HCT116 (cell line): ENCODE data around the gene DGCR6. TPM values are rescaled to one million over a fixed set of nuclear protein-coding genes. Genes with fewer than 3 reads are reported as not detected.
"Not testable (repeated sequence)": the region's sequence is repeated elsewhere in the genome, so short reads cannot be mapped to it uniquely, and the experiment has no call there.

Experiments used
- ATAC-seq: fragments of 200-7000 bp; cut with Tn5 transposase; 2 replicates; pipeline ENCODE4 v1.9.1; 2020; ENCODE audit warnings: mild to moderate bottlenecking, moderate library complexity
- BruUV-seq: library from RNA; stranded (reverse); fragments of 400-500 nt; replicated peaks from 2 replicates; lab custom pipeline; 2021; lab: Mats Ljungman, UMichigan
- CTCF ChIA-PET: fragments of 300-600 bp; sonication (Branson Sonifier 250); formaldehyde crosslinking; loops from one replicate; lab custom pipeline; 2021; ENCODE audit warnings: antibody characterized with exemption; lab: Charles Lee
- POLR2A ChIA-PET: fragments of 300-600, 350-600 bp; sonication (Branson Sonifier 250); formaldehyde crosslinking; loops from one replicate; lab custom pipeline; 2021; ENCODE audit warnings: antibody characterized with exemption; lab: Charles Lee
- RAD21 ChIA-PET, 2 experiments: fragments of 300-600 bp; sonication (Branson Sonifier 250); formaldehyde crosslinking; loops; one replicate each; lab custom pipeline; 2023; ENCODE audit warnings: low total read pairs in 2 of 2; ENCODE audit not compliant: uncharacterized antibody in 2 of 2, unreplicated experiment in 2 of 2, low non-redundant PET in 1 of 2; lab: Charles Lee
- DNase-seq: peaks from one replicate; pipeline ENCODE4 v3.0.0-alpha.2; 2010; ENCODE audit warnings: low read depth, low spot score
- H2AFZ ChIP-seq: fragments of 200-600 bp; shearing (Covaris generic), sonication (generic); 2 replicates; pipeline ENCODE4 v1.6.1; 2017; ENCODE audit warnings: low read depth, mixed run types, mixed read lengths, antibody characterized with exemption, low read length; ENCODE audit not compliant: poor library complexity, severe bottlenecking
- H3K27ac ChIP-seq: 2 replicates; pipeline ENCODE4 v1.5.1; 2012; ENCODE audit warnings: low read depth, low read length
- H3K27me3 ChIP-seq: fragments of 200-600 bp; sonication (generic); 2 replicates; pipeline ENCODE4 v1.6.1; 2016; ENCODE audit warnings: mixed run types, low read length, mixed read lengths; ENCODE audit not compliant: insufficient read depth
- H3K36me3 ChIP-seq, 2 experiments: fragments of 200-500 bp in 1 of 2; fragments of 200-600 bp in 1 of 2; sonication (Bioruptor generic) in 1 of 2; sonication (generic) in 1 of 2; 2 replicates each; pipeline versions ENCODE4 v1.5.1 to v1.6.1; 2014 to 2016; ENCODE audit warnings: low read length in 2 of 2, inconsistent platforms in 1 of 2, mixed read lengths in 1 of 2, mixed run types in 1 of 2; ENCODE audit not compliant: insufficient read depth in 2 of 2, control insufficient read depth in 1 of 2
- H3K4me1 ChIP-seq, 2 experiments: fragments of 200-600 bp in 1 of 2; sonication (generic) in 1 of 2; 2 replicates each; pipeline versions ENCODE4 v1.5.1 to v1.6.1; 2012 to 2017; ENCODE audit warnings: low read length in 2 of 2, inconsistent platforms in 1 of 2, mild to moderate bottlenecking in 1 of 2, mixed read lengths in 1 of 2, mixed run types in 1 of 2, moderate library complexity in 1 of 2; ENCODE audit not compliant: insufficient read depth in 2 of 2, control insufficient read depth in 1 of 2
- H3K4me2 ChIP-seq: fragments of 200-600 bp; sonication (generic); 2 replicates; pipeline ENCODE4 v1.6.1; 2017; ENCODE audit warnings: mixed run types, low read length, mixed read lengths
- H3K4me3 ChIP-seq, 2 experiments: fragments of 200-600 bp in 1 of 2; sonication (generic) in 1 of 2; replicated peaks in 1 of 2; 2 replicates each; pipeline ENCODE4 v1.5.1; 2011 to 2016; ENCODE audit warnings: low read length in 2 of 2, control low read depth in 1 of 2, low read depth in 1 of 2, mild to moderate bottlenecking in 1 of 2, mixed read lengths in 1 of 2, mixed run types in 1 of 2
- H3K79me2 ChIP-seq: fragments of 200-600 bp; sonication (generic); 2 replicates; pipeline ENCODE4 v1.6.1; 2017; ENCODE audit warnings: mild to moderate bottlenecking, mixed run types, low read length, moderate library complexity, mixed read lengths; ENCODE audit not compliant: insufficient read depth
- H3K9ac ChIP-seq: fragments of 200-600 bp; sonication (generic); 2 replicates; pipeline ENCODE4 v1.6.1; 2016; ENCODE audit warnings: low read length, mixed read lengths
- H3K9me2 ChIP-seq: fragments of 200-600 bp; sonication (generic), shearing (Covaris generic); 2 replicates; pipeline ENCODE4 v1.6.1; 2017; ENCODE audit warnings: mixed run types, mild to moderate bottlenecking, moderate library complexity; ENCODE audit not compliant: insufficient read depth
- H3K9me3 ChIP-seq, 2 experiments: fragments of 200-500 bp in 1 of 2; fragments of 200-600 bp in 1 of 2; sonication (Bioruptor generic) in 1 of 2; sonication (generic) in 1 of 2; 2 replicates each; pipeline ENCODE4 v1.6.1; 2014 to 2017; ENCODE audit warnings: low read length in 2 of 2, mixed read lengths in 2 of 2, inconsistent platforms in 1 of 2, low read depth in 1 of 2, mild to moderate bottlenecking in 1 of 2, mixed run types in 1 of 2, moderate library complexity in 1 of 2; ENCODE audit not compliant: control insufficient read depth in 1 of 2, insufficient read depth in 1 of 2
- H4K20me1 ChIP-seq: fragments of 200-600 bp; sonication (generic), shearing (Covaris generic); 2 replicates; pipeline ENCODE4 v1.6.1; 2017; ENCODE audit warnings: mixed run types, mild to moderate bottlenecking, moderate library complexity; ENCODE audit not compliant: insufficient read depth
- intact Hi-C: fragments of 100-400 bp; cut with micrococcal nuclease; formaldehyde crosslinking; loops from 2 replicates; pipeline ENCODE4 v1.10.0; 2022
- total RNA-seq: library from RNA; stranded (reverse); gene quantifications from one replicate; pipeline ENCODE4 v1.2.1, GENCODE V29; 2021; ENCODE audit not compliant: unreplicated experiment

Gene DGCR6
- total RNA-seq, 1 experiment from 2014 or later = 4.6 TPM

DNA sequence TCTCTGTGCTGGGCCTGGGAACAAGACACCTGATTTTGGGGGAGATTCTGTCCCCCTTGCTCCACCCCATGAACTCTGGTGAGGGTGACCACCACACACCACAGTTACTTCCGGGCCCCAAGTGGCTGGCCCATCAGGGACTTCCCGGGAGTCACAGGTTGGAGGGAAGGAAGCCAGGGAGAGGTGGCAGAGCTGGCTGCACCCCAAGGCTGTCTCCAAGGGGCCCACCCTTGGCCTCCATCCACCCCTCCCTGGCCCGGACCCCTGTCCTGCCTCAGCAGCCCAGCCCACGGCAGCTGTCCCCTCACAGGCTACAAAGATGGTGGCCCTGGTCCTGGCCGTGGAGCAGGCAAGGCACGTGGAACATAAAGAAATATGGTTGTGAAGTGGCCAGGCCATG, 53.1 kb downstream of the DGCR6 start:
- CTCF ChIA-PET, H3K4me1 ChIP-seq, RAD21 ChIA-PET, H3K27me3 ChIP-seq, H4K20me1 ChIP-seq, H3K9ac ChIP-seq, H3K79me2 ChIP-seq, H2AFZ ChIP-seq, H3K9me2 ChIP-seq, DNase-seq, intact Hi-C loops, BruUV-seq, H3K4me3 ChIP-seq, H3K27ac ChIP-seq, H3K9me3 ChIP-seq, POLR2A ChIA-PET, H3K4me2 ChIP-seq, ATAC-seq, H3K36me3 ChIP-seq: not testable (repeated sequence)

GRCh38 chr22:18959741-18960140, 53.6 kb downstream of the DGCR6 start:
- CTCF ChIA-PET = not testable (repeated sequence)

GRCh38 chr22:18960166-18960820, 54.2 kb downstream of the DGCR6 start:
- H3K9me3 ChIP-seq, H3K4me3 ChIP-seq, H3K4me2 ChIP-seq, H3K27ac ChIP-seq, DNase-seq, POLR2A ChIA-PET, H3K79me2 ChIP-seq, H3K36me3 ChIP-seq, H3K4me1 ChIP-seq, H3K27me3 ChIP-seq, BruUV-seq, RAD21 ChIA-PET, H2AFZ ChIP-seq, CTCF ChIA-PET, intact Hi-C loops, H3K9me2 ChIP-seq, ATAC-seq, H4K20me1 ChIP-seq, H3K9ac ChIP-seq: not testable (repeated sequence)

More at GRCh38 chr22:18959741-18960140, 53.6 kb downstream of the DGCR6 start:
- H3K9ac ChIP-seq, ATAC-seq, H3K4me2 ChIP-seq, H3K9me3 ChIP-seq, H4K20me1 ChIP-seq, H3K4me1 ChIP-seq, H3K9me2 ChIP-seq, H3K4me3 ChIP-seq, H3K27ac ChIP-seq, RAD21 ChIA-PET, POLR2A ChIA-PET, intact Hi-C loops, H3K79me2 ChIP-seq, H3K27me3 ChIP-seq, DNase-seq, H2AFZ ChIP-seq, H3K36me3 ChIP-seq, BruUV-seq: not testable (repeated sequence)

- H3K9me3 ChIP-seq, H3K9ac ChIP-seq, CTCF ChIA-PET, H3K79me2 ChIP-seq, POLR2A ChIA-PET, BruUV-seq, H3K27me3 ChIP-seq, intact Hi-C loops, H3K36me3 ChIP-seq, H3K27ac ChIP-seq, H3K4me2 ChIP-seq, ATAC-seq, H4K20me1 ChIP-seq, H3K4me3 ChIP-seq, DNase-seq, H3K4me1 ChIP-seq, RAD21 ChIA-PET, H3K9me2 ChIP-seq, H2AFZ ChIP-seq: not testable (repeated sequence)
Observed at GRCh38 chr22:18961201-18961600, 55.1 kb downstream of the DGCR6 start.
